Mononuclear cell (primary cell): Measurements from ENCODE around the gene MCM9. TPM values are rescaled to one million over a fixed set of nuclear protein-coding genes. Genes with fewer than 3 reads are reported as not detected.
"Not testable (repeated sequence)": the region's sequence is repeated elsewhere in the genome, so short reads cannot be mapped to it uniquely, and the experiment has no call there.

Source experiments
- H3K27me3 ChIP-seq: 2 replicates; pipeline ENCODE4 v1.6.0; 2011; ENCODE audit warnings: low read length, control low read depth; ENCODE audit not compliant: insufficient read depth
- H3K4me1 ChIP-seq: 2 replicates; pipeline ENCODE4 v1.5.1; 2011; ENCODE audit warnings: mild to moderate bottlenecking, low read length, control low read depth; ENCODE audit not compliant: insufficient read depth
- H3K4me3 ChIP-seq: 2 replicates; pipeline ENCODE4 v1.5.1; 2011; ENCODE audit warnings: mild to moderate bottlenecking, low read length, moderate library complexity
- H3K9me3 ChIP-seq: 2 replicates; pipeline ENCODE4 v1.5.1; 2011; ENCODE audit warnings: low read depth, mild to moderate bottlenecking, control low read depth, low read length
- total RNA-seq: library from RNA; depleted of rRNA; stranded (reverse); fragments of >200 nt; gene quantifications from one replicate; pipeline ENCODE4 v1.2.3, GENCODE V29; 2012

MCM9 gene
- total RNA-seq, 1 donor = 42.0 TPM

DNA sequence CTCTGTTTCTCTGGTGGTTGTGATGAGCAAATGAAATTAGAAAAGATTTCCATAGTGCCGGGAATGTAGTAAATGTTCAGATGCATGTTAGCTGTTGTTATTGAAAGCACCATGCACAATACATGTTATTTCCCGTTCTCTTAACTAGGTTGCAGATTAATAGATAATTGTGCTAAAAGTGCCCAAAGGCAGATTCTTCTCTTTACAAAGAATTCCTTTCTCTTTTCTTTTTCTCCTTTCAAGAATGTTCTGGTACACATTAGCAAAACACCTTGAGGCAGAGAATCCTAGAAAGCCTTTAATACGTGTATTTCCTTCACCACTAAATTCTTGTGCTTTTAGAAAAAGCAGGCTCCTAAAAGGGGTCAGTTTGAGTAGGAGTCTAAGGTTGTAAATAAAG is 162.1 kb downstream of the MCM9 start:
- H3K4me3 ChIP-seq = no peak overlapping the region
- peaks cover 45% of the 10 kb centered on the region for H3K4me1 ChIP-seq
- H3K27me3 ChIP-seq = no peaks in the 10 kb centered on the region
- H3K9me3 ChIP-seq = no peaks in the 10 kb centered on the region

- Histone ChIP-seq H3K4me1 (peaks cover 49% of the 10 kb centered on the region), H3K9me3 (no peaks in the 10 kb centered on the region), H3K27me3 (no peaks in the 10 kb centered on the region), H3K4me3 (no peak overlapping the region)
Observed at GRCh38 chr6:118771253-118771652, 163.7 kb downstream of the MCM9 start.

GRCh38 chr6:118770835-118771234 is 164.1 kb downstream of the MCM9 start:
- no peaks in the 10 kb centered on the region for H3K27me3 ChIP-seq
- H3K9me3 ChIP-seq = no peaks in the 10 kb centered on the region
- H3K4me1 ChIP-seq = peaks cover 53% of the 10 kb centered on the region
- H3K4me3 ChIP-seq = no peak overlapping the region

DNA sequence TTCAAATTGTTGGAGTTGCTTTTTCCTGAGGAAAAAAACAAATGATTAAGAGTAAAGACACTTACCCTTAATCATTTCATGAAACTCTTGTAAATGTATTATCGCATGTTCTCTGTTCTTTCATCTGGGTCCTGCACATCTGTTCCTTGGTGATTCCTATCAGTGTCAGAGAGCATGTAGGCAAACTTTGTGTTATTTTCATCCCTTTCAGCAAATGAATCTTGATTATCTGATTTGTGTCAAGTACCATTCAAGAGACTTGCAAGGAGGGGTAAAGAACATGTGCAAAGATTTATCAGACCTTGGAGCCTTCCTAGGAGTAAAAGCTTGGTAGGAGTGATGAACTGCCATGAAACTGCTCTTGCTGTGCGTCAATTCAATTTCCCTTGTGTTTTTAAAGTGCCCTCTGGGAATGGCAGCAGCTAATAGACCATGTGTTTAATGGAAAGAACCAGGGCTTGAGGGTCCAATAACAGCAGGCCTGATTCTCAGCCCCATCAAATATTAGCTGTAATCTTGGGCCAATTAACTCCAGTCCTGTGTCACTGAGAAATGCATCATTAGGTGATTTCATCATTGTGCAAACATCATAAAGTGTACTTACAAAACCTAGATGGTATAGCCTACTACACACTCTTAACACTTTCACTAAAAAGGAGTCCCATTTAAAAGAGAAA is 164.7 kb downstream of the MCM9 start:
- Histone ChIP-seq H3K9me3 (no peaks in the 10 kb centered on the region), H3K4me1 (peaks cover 59% of the 10 kb centered on the region), H3K4me3 (no peak overlapping the region), H3K27me3 (no peaks in the 10 kb centered on the region)

DNA sequence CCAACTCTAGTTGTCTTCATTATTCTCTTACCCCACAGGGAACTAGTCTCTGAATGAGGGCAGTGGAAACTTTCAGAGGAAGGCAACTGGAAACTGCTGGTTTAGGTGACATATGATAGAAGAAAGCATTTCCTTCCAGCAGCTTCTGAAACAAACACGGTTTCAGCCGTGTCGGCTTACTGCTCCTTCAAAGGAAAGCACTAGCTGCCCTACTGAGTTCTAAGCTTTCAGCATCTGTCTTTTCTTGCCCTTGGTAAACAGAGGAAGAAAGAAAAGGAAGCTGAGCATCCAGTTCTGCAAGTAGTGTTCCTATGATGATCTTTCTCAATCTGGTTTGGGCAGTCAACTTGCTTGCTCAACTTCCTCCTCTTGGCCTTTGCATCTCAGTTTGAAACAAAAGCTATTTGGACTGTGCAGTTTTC is 166.0 kb downstream of the MCM9 start:
- H3K4me3 ChIP-seq = no peak overlapping the region
- H3K9me3 ChIP-seq = no peaks in the 10 kb centered on the region

DNA sequence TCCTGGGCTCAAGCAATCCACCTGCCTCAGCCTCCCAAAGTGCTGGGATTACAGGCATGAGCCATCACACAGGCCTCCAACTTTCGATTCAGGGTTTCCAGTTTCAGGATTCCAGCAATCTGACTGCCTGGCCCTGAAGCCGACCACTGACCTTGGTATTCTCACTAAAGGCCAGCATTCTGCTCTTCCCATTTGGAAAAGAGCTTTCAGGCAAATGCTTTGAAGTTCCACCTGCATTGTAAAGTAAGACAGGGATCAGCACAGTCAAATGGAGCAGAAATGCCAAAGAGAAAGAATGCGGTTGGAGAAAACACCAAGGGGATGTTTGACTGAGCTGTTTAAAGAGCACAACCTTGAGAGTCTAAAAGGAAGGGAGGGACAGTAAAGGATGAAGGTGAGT is 166.5 kb downstream of the MCM9 start:
- Histone ChIP-seq H3K4me3 (no peak overlapping the region), H3K9me3 (no peaks in the 10 kb centered on the region), H3K4me1 (peaks cover 77% of the 10 kb centered on the region), H3K27me3 (no peaks in the 10 kb centered on the region)

More for the DNA sequence above, 166.0 kb downstream of the MCM9 start:
- H3K27me3 ChIP-seq = no peaks in the 10 kb centered on the region
- peaks cover 72% of the 10 kb centered on the region for H3K4me1 ChIP-seq

DNA sequence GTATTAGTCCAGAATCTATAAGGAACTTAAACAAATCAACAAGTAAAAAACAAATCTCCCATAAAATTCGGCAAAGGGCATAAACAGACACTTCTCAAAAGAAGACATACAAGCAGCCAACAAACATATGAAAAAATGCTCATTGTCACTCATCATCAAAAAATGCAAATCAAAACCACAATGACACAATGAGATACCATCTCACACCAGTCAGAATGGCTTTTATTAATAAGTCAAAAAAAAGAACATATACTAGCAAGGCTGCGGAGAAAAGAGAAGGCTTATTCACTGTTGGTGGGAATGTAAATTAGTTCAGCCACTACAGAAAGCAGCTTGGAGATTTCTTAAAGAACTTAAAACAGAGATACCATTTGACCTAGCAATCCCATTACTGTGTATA is 169.6 kb downstream of the MCM9 start:
- not testable (repeated sequence) for H3K4me3 ChIP-seq, H3K9me3 ChIP-seq, H3K27me3 ChIP-seq
- H3K4me1 ChIP-seq = peaks cover 94% of the 10 kb centered on the region

- Histone ChIP-seq H3K4me3 (no peak overlapping the region), H3K27me3 (no peaks in the 10 kb centered on the region), H3K4me1 (peaks cover 89% of the 10 kb centered on the region), H3K9me3 (no peaks in the 10 kb centered on the region)
Observed at GRCh38 chr6:118764766-118765165, 170.2 kb downstream of the MCM9 start.

Other genes with a start within 250 kb of the MCM9 start
- gene ASF1A, start 41.0 kb downstream of the MCM9 start, total RNA-seq = 11.2 TPM
- 2.3 TPM for gene FAM184A, start 143.5 kb upstream of the MCM9 start, total RNA-seq